HepG2 (cell line): ENCODE results near the gene SLC4A5. TPM values are rescaled to one million over a fixed set of nuclear protein-coding genes. Genes with fewer than 3 reads are reported as not detected.
A peak's percentile ranks its signal among the peaks of the same experiment; 100 is the strongest.

Experiments
- CERS6 ChIP-seq: sonication (generic); formaldehyde crosslinking; IDR thresholded peaks from 2 replicates; pipeline ENCODE4 v1.5.0; 2020; ENCODE audit warnings: missing genetic modification reagents
- EHMT2 ChIP-seq: fragments of 200-600 bp; sonication (generic); IDR thresholded peaks from 2 replicates; pipeline ENCODE4 v1.7.0; 2017; ENCODE audit warnings: antibody characterized with exemption, low read depth, low read length, borderline replicate concordance
- FOXP1 ChIP-seq, 2 experiments: fragments of 450-650 bp in 1 of 2; IDR thresholded peaks; 2 replicates each; pipeline ENCODE4 v1.6.1; 2017 to 2018; ENCODE audit warnings: antibody characterized with exemption in 1 of 2
- GRHL1 ChIP-seq: sonication (generic); formaldehyde crosslinking; conservative IDR thresholded peaks from 2 replicates; pipeline ENCODE4 v1.8.0; 2022; ENCODE audit warnings: missing genetic modification reagents
- HIC2 ChIP-seq: sonication (generic); formaldehyde crosslinking; IDR thresholded peaks from 2 replicates; pipeline ENCODE4 v1.9.0; 2022; ENCODE audit warnings: low read depth, missing genetic modification reagents
- LRRFIP1 ChIP-seq: sonication (generic); formaldehyde crosslinking; conservative IDR thresholded peaks from 2 replicates; pipeline ENCODE4 v1.4.0; 2020; ENCODE audit warnings: missing genetic modification reagents
- MTERF4 ChIP-seq: sonication (generic); formaldehyde crosslinking; IDR thresholded peaks from 2 replicates; pipeline ENCODE4 v1.8.0; 2023; ENCODE audit warnings: mild to moderate bottlenecking, missing genetic modification reagents
- MYPOP ChIP-seq: sonication (generic); formaldehyde crosslinking; IDR thresholded peaks from 2 replicates; pipeline ENCODE4 v1.8.1; 2023; ENCODE audit warnings: mild to moderate bottlenecking, moderate library complexity, missing genetic modification reagents
- NAIF1 ChIP-seq: sonication (generic); formaldehyde crosslinking; IDR thresholded peaks from 2 replicates; pipeline ENCODE4 v1.5.0; 2020; ENCODE audit warnings: mild to moderate bottlenecking, missing genetic modification reagents, borderline replicate concordance
- NR2C2 ChIP-seq: sonication (generic); formaldehyde crosslinking; IDR thresholded peaks from 2 replicates; pipeline ENCODE4 v1.4.0; 2020; ENCODE audit warnings: missing genetic modification reagents, mild to moderate bottlenecking, moderate library complexity, borderline replicate concordance
- SYNCRIP ChIP-seq: fragments of 200-400 bp; formaldehyde crosslinking; IDR thresholded peaks from 2 replicates; pipeline ENCODE4 v1.6.1; 2018; ENCODE audit warnings: mild to moderate bottlenecking, low read depth, low read length; ENCODE audit not compliant: insufficient read depth
- ZFP41 ChIP-seq: sonication (generic); formaldehyde crosslinking; IDR thresholded peaks from 2 replicates; pipeline ENCODE4 v1.4.0; 2020; ENCODE audit warnings: mild to moderate bottlenecking, missing genetic modification reagents, borderline replicate concordance
- ZKSCAN5 ChIP-seq: sonication (generic); formaldehyde crosslinking; IDR thresholded peaks from 2 replicates; pipeline ENCODE4 v1.5.1; 2020; ENCODE audit warnings: mild to moderate bottlenecking, missing genetic modification reagents
- ZMYM4 ChIP-seq: sonication (generic); formaldehyde crosslinking; IDR thresholded peaks from 2 replicates; pipeline ENCODE4 v1.8.1; 2023; ENCODE audit warnings: mild to moderate bottlenecking, missing genetic modification reagents
- ZNF282 ChIP-seq: fragments of 450-650 bp; IDR thresholded peaks from 2 replicates; pipeline ENCODE4 v1.6.1; 2018; ENCODE audit not compliant: partially characterized antibody
- ZNF343 ChIP-seq: sonication (generic); formaldehyde crosslinking; IDR thresholded peaks from 2 replicates; pipeline ENCODE4 v1.4.0; 2020; ENCODE audit warnings: mild to moderate bottlenecking, missing genetic modification reagents
- ZNF446 ChIP-seq: sonication (generic); formaldehyde crosslinking; IDR thresholded peaks from 2 replicates; pipeline ENCODE4 v1.5.0; 2020; ENCODE audit warnings: mild to moderate bottlenecking, missing genetic modification reagents
- ZNF614 ChIP-seq: IDR thresholded peaks from 2 replicates; pipeline ENCODE4 v1.6.1; 2018; ENCODE audit warnings: missing biosample characterization, missing genetic modification reagents, inconsistent platforms, borderline replicate concordance
- ZNF850 ChIP-seq: sonication (generic); formaldehyde crosslinking; conservative IDR thresholded peaks from 2 replicates; pipeline ENCODE4 v1.9.0; 2021; ENCODE audit warnings: mild to moderate bottlenecking, missing genetic modification reagents
- polyA plus RNA-seq, 8 experiments: library from polyadenylated mRNA; depleted of rRNA in 3 of 8; stranded (reverse) in 7 of 8; unstranded in 1 of 8; fragments of >200 nt; fragmentation: Illumina TruSeq in 4 of 8; extraction: Trizol in 4 of 8; gene quantifications; 2 replicates each; pipeline versions ENCODE4 v1.2.1 to v1.2.3, GENCODE V29; 2011 to 2016; ENCODE audit warnings: low read depth in 4 of 8, missing spikeins in 1 of 8, mixed read lengths in 1 of 8; ENCODE audit not compliant: insufficient read depth in 1 of 8
- total RNA-seq, 5 experiments: library from RNA; depleted of rRNA; stranded (reverse); fragments of >200 nt; fragmentation: Illumina TruSeq; extraction: Trizol; gene quantifications; 2 replicates each; pipeline ENCODE4 v1.2.3, GENCODE V29; 2016; ENCODE audit warnings: low read depth in 1 of 5

The SLC4A5 gene
- total and polyA plus RNA-seq, 2 of the 13 experiments (the other 11 are each of a cell fraction or from before 2014, with no cell fraction given): 0.50 TPM; not detected in 1

GRCh38 chr2:74391580-74392448 lies 48.6 kb upstream of the SLC4A5 start (continued):
- TF ChIP-seq GRHL1 (CRISPR knock-in tag) (no peak), SYNCRIP (no peak), ZMYM4 (CRISPR knock-in tag) (peak; percentile 82), ZNF850 (CRISPR knock-in tag) (no peak), NAIF1 (CRISPR knock-in tag) (no peak), CERS6 (CRISPR knock-in tag) (no peak), NR2C2 (CRISPR knock-in tag) (peak; percentile 48; the same call in 1 of the 2 replicates), ZNF446 (CRISPR knock-in tag) (no peak), MTERF4 (CRISPR knock-in tag) (no peak), ZKSCAN5 (CRISPR knock-in tag) (no peak), FOXP1 (IDR thresholded peaks at IDR 0.05) (no peak), FOXP1 (CRISPR knock-in tag; IDR thresholded peaks at IDR 0.05) (no peak; the same call in 1 of the 2 replicates), LRRFIP1 (CRISPR knock-in tag) (no peak), ZNF282 (no peak), MYPOP (CRISPR knock-in tag) (peak; percentile 64; the same call in 1 of the 2 replicates), ZFP41 (no peak), HIC2 (CRISPR knock-in tag) (no peak), ZNF343 (CRISPR knock-in tag) (no peak), ZNF614 (CRISPR knock-in tag) (peak; percentile 75), EHMT2 (no peak)
